Measurements from ENCODE around the gene TMEM187.

The TMEM187 gene

GRCh38 chrX:153972368-153973126 lies at the start of gene TMEM187:
Gene TMEM187 (plus strand): TSS chrX:153972754. CDS start chrX:153982063, 9,309 bp downstream.
- peak; percentile 63 to 82 (median 75) for DNase-seq (ENCODE audit: low read depth in 4 of 4, low spot score in 1 of 4)

GRCh38 chrX:153922932-153923857 lies 49.4 kb upstream of the TMEM187 start:
- no peak for DNase-seq (ENCODE audit: low read depth in 4 of 4, low spot score in 1 of 4)

- DNase-seq (ENCODE audit: low read depth in 4 of 4, low spot score in 1 of 4), result no peak
Measured at GRCh38 chrX:153924149-153924861, 48.2 kb upstream of the TMEM187 start.

- DNase-seq (ENCODE audit: low read depth in 4 of 4, low spot score in 1 of 4), result no peak
Measured at GRCh38 chrX:153925387-153925738, 47.2 kb upstream of the TMEM187 start.

- peak in 1 of 4 experiments; percentile 16 for DNase-seq (ENCODE audit: low read depth in 4 of 4, low spot score in 1 of 4)
Measured at GRCh38 chrX:153925739-153926551, 46.6 kb upstream of the TMEM187 start, which contains the start of gene ARHGAP4. Gene ARHGAP4 (minus strand): TSS chrX:153926264. CDS start chrX:153926202, 62 bp downstream.

GRCh38 chrX:153926552-153926857 lies 46.0 kb upstream of the TMEM187 start:
- DNase-seq (ENCODE audit: low read depth in 4 of 4, low spot score in 1 of 4), result no peak

GRCh38 chrX:153926858-153927671 lies 45.5 kb upstream of the TMEM187 start:
- peak in 1 of 4 experiments; percentile 45 for DNase-seq (ENCODE audit: low read depth in 4 of 4, low spot score in 1 of 4)

- DNase-seq (ENCODE audit: low read depth in 4 of 4, low spot score in 1 of 4), result no peak
Measured at GRCh38 chrX:153927672-153927921, 45.0 kb upstream of the TMEM187 start.

GRCh38 chrX:153927922-153928760 lies 44.4 kb upstream of the TMEM187 start:
- DNase-seq (ENCODE audit: low read depth in 4 of 4, low spot score in 1 of 4), result peak; percentile 54 to 86 (median 82)

- DNase-seq (ENCODE audit: low read depth in 4 of 4, low spot score in 1 of 4), result no peak
Measured at GRCh38 chrX:153928846-153929245, 43.7 kb upstream of the TMEM187 start.

GRCh38 chrX:153929576-153929975 lies 43.0 kb upstream of the TMEM187 start:
- no peak for DNase-seq (ENCODE audit: low read depth in 4 of 4, low spot score in 1 of 4)

GRCh38 chrX:153930011-153930910 lies 42.3 kb upstream of the TMEM187 start:
- no peak for DNase-seq (ENCODE audit: low read depth in 4 of 4, low spot score in 1 of 4)

- DNase-seq (ENCODE audit: low read depth in 4 of 4, low spot score in 1 of 4), result no peak
Measured at GRCh38 chrX:153931151-153931550, 41.4 kb upstream of the TMEM187 start.

- DNase-seq (ENCODE audit: low read depth in 4 of 4, low spot score in 1 of 4), result no peak
Measured at GRCh38 chrX:153931748-153932147, 40.8 kb upstream of the TMEM187 start.

GRCh38 chrX:153932220-153932915 lies 40.2 kb upstream of the TMEM187 start:
- no peak for DNase-seq (ENCODE audit: low read depth in 4 of 4, low spot score in 1 of 4)

GRCh38 chrX:153933748-153934147 lies 38.8 kb upstream of the TMEM187 start:
- DNase-seq (ENCODE audit: low read depth in 4 of 4, low spot score in 1 of 4), result no peak

GRCh38 chrX:153934148-153934761 lies 38.3 kb upstream of the TMEM187 start:
- DNase-seq (ENCODE audit: low read depth in 4 of 4, low spot score in 1 of 4), result no peak

Data from stimulated activated CD4-positive, alpha-beta T cell treated with anti-CD3 and anti-CD28 coated beads, Interleukin-1b, Interleukin-23, amount 100 ng/mL, for 24 hours (primary cell).